ENCODE measurements around the gene MST1.

DNA sequence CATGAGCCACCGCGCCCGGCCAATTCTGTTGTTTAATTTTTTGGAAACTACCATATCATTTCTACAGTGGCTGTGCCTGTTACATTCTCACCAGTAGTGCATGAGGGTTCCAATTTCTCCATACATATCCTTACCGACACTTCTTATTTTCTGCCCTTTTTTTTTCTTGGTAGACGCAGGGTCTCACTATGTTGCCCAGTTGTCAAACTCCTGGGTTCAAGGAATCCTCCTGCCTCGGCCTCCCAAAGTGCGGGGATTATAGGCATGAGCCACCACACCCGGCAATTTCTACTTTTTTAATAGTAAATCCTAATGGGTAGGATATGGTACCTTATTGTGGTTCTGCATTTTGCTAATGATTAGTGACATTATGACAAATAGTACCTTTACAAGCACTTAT is 20.6 kb upstream of the MST1 start:
- TF ChIP-seq, protein P1, sequence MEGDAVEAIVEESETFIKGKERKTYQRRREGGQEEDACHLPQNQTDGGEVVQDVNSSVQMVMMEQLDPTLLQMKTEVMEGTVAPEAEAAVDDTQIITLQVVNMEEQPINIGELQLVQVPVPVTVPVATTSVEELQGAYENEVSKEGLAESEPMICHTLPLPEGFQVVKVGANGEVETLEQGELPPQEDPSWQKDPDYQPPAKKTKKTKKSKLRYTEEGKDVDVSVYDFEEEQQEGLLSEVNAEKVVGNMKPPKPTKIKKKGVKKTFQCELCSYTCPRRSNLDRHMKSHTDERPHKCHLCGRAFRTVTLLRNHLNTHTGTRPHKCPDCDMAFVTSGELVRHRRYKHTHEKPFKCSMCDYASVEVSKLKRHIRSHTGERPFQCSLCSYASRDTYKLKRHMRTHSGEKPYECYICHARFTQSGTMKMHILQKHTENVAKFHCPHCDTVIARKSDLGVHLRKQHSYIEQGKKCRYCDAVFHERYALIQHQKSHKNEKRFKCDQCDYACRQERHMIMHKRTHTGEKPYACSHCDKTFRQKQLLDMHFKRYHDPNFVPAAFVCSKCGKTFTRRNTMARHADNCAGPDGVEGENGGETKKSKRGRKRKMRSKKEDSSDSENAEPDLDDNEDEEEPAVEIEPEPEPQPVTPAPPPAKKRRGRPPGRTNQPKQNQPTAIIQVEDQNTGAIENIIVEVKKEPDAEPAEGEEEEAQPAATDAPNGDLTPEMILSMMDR (IDR thresholded peaks at IDR 0.05), result no peak
- no peak for TF ChIP-seq POLR2A (IDR thresholded peaks at IDR 0.05)

Data from thyroid gland (tissue), 4 donors.